ENCODE data around the gene SBNO1.

Gene SBNO1

DNA sequence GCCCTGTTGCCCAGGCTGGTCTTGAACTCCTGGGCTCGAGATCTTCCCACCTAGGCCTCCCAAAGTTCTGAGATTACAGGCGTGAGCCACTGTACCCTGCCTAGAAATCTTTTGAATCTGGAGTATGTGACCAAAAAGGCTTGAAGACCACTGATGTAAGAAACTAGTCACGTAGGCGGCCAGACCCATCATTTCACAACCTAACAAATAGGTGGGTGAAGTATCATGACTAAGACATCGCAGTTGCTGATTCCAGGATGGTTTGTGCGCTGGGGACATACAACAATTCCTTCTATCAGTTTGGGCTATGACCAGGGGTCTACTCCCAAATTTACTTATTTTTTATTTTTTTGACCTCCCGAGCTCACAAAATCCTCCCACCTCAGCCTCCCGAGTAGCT lies 81.2 kb downstream of the SBNO1 start:
- TF ChIP-seq GATA1 (IDR thresholded peaks at IDR 0.05; ENCODE audit: low read depth, low read length) (no peak), POLR2A (IDR thresholded peaks at IDR 0.05; ENCODE audit: low read length) (no peak)
- no peak for DNase-seq

DNA sequence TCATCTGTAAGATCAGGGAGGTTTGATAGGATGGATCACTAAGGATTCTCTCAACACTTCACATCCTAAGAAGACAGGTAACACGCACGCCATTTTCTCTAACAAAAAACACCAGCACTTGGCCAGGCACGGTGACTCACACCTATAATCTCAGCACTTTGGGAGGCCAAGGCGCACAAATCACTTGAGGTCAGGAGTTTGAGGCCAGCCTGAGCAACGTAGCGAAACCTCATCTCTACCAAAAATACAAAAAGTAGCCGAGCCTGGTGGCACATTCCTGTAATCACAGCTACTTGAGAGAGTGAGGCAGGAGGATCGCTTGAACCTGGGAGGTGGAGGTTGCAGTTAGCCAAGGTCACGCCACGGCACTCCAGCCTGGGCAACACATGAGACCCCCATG lies 82.5 kb downstream of the SBNO1 start:
- DNase-seq, result no peak
- TF ChIP-seq GATA1 (IDR thresholded peaks at IDR 0.05; ENCODE audit: low read depth, low read length), result no peak
- TF ChIP-seq POLR2A (IDR thresholded peaks at IDR 0.05; ENCODE audit: low read length), result no peak

DNA sequence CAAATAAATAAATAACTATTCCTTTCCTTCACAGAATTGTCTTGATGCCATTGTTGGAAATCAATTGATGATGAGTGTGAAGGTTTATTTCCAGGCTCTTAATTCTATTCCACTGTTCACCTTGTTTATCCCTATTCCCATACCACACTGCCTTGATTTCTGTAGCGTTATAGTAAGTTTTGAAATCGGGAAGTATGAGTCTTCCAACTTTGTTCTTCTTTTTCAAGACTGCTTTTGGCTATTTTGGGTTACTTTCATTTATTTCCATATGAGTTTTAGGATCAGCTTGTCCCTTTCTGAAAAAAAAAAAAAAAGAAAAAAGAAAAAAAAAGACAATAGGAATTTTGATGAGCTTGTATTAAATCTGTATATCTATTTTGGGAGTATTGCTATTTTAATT lies 83.7 kb downstream of the SBNO1 start:
- DNase-seq, result no peak
- no peak for TF ChIP-seq GATA1 (IDR thresholded peaks at IDR 0.05; ENCODE audit: low read depth, low read length)
- TF ChIP-seq POLR2A (IDR thresholded peaks at IDR 0.05; ENCODE audit: low read length), result no peak

DNA sequence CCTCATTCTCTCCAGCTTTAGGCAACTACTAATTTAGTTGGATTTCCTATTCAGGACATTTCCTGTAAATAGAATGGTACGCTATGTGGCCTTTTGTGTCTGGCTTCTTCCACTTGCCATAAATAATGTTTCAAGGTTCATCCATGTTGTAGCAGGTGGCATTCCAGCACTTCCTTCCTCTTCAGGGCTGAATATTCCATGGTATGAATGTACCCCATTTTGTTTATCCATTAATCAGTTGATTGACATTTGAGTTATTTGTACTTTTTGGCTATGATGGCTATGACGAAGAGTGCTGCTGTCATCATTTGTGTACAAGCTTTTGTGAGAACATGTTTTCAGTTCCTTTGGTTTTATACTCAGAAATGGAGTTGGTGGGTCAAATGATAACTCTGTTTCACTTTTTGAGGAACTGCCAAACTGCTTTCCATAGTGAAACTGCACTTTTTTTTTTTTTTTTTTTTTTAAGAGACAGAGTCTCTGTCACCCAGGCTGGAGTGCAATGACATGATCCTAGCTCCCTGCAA lies 86.5 kb downstream of the SBNO1 start:
- TF ChIP-seq POLR2A (IDR thresholded peaks at IDR 0.05; ENCODE audit: low read length), result no peak
- no peak for DNase-seq

DNA sequence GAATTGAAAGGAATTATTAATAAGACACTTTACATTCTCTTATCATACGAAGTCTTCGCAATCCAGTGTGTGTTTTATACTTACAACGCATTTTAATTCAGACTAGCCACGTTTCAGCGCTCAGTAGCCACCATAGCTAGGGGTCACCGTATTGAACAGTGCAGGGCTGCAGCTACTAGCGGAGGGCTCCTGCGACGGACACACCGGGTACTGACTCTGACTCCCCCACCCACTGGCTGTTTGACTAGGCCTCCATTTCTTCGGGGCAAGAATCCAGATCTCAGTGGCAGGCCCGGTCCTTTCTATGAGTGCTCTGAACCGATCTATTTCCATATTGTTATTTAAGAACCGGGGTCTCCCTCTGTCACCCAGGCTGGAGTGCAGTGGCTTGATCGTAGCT lies 91.5 kb downstream of the SBNO1 start:
- TF ChIP-seq POLR2A (IDR thresholded peaks at IDR 0.05; ENCODE audit: low read length) (no peak), GATA1 (IDR thresholded peaks at IDR 0.05; ENCODE audit: low read depth, low read length) (no peak)

DNA sequence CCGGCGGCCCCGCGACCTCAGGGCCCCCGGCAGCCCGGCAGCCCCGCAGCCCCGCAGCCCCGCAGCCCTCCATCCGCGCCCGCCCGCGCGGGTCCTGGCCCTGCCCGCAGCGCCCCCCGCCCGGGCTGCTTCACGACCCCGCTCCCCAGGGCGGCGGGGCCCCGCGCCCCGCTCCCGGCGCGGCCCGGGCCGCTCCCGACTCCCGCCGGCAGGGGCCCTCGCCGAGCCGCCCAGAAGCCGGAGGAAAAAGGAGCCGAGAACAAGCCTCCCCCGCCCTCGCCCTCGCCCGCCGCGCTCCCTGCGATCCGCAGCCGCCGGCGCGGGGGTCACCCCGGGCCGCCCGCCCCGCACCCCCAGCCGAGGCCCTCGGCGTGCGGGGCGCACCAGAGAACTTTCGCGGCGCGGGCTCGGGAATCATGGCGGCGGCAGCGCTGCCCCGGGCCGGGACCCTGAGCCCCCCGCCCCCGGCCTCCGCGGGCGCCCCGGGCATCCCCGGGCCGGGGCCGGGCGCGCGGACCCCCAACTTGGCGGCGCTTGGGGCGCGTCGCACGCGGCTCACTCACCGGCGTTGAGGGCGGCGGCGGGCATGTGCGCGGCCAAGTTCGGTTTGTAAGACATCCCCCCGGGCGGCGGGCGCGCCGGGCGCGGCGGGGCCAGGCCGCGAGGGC lies 93.5 kb downstream of the SBNO1 start:
- DNase-seq, result peak; percentile 77 to 85
- TF ChIP-seq GATA1 (IDR thresholded peaks at IDR 0.05; ENCODE audit: low read depth, low read length) (no peak), POLR2A (IDR thresholded peaks at IDR 0.05; ENCODE audit: low read length) (no peak)

More for the DNA sequence above, 91.5 kb downstream of the SBNO1 start:
- DNase-seq, result no peak

DNA sequence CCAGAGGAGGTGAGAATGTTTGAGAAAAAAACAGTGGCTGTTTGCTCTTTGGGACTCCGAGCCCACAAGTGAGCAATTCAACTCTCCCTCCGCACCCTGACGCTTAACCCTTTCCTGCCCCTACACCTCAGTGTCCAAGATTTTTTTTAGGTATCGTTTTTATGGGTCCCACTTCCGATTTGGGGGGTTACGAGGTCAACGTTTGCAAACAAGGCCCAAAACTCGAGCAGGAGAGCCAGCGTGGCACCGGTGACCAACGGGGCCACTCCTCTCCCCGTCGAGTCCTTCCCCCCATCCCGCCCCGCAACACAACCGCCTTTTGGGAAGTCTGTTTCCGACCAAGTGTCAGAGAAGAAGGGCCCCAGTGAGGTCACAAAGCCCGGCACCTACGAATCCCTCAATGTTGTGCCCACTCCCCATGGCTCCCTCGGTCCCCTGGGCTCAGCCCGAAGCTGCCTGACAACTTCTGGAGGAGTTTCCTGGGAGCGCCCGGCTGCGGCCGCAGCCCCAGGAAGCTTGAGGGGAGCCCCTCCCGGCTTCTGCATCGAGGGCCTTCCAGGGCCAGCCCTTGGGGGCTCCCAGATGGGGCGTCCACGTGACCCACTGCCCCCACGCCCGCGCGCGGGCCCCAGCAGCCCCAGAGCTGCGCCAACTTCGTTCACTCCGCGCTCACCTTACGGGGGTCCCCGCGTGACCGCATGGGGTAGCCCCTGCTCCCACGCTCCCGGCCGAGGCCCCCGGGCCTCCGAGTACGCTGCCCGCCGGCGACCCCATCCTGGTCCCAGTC lies 94.2 kb downstream of the SBNO1 start:
- TF ChIP-seq GATA1 (IDR thresholded peaks at IDR 0.05; ENCODE audit: low read depth, low read length), result no peak
- no peak for TF ChIP-seq POLR2A (IDR thresholded peaks at IDR 0.05; ENCODE audit: low read length)
- DNase-seq, result peak; percentile 34 to 37

DNA sequence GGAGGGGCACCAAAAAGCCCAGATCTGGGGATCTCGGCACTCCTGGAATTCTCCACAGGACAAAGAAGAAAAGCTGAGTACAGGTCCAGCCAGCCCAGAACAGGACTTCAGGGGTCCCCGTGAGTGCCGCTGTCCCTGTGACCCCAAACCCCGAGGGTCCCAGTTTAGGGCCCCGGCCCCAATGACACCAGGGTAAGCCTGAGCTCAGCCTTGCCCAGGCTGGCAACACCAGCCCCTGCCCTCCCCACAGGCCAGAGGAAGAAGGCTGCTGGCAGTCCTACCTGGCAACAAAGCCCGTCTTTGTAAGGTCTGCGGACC lies 94.8 kb downstream of the SBNO1 start:
- no peak for DNase-seq
- TF ChIP-seq POLR2A (IDR thresholded peaks at IDR 0.05; ENCODE audit: low read length) (no peak), GATA1 (IDR thresholded peaks at IDR 0.05; ENCODE audit: low read depth, low read length) (no peak)

DNA sequence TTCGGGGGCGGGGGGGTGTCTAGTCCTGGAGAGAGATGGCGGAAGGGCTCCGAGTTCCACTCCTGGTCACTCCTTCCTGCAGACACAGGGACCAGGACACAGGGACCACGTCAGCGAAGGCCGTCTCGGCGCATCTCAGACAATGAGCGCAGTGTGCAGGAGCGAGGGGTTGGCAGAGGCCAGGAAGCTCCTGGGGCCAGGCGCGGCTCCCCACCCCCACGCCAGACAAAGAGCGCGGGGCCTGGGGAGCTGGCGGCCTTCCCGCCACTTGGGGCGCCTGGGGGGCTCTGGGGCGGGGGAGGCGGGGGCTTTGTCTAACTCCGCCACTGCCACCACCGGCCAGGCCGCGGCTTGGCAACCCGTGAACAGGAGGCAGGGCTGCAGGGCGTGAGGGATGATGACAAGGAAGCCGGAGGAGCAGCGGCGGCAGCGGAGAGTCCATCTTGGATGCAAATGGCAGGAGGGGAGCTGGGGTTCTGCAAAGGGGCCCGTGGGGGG lies 95.2 kb downstream of the SBNO1 start:
- peak; percentile 66 to 78 for DNase-seq
- no peak for TF ChIP-seq GATA1 (IDR thresholded peaks at IDR 0.05; ENCODE audit: low read depth, low read length)
- no peak for TF ChIP-seq POLR2A (IDR thresholded peaks at IDR 0.05; ENCODE audit: low read length)

DNA sequence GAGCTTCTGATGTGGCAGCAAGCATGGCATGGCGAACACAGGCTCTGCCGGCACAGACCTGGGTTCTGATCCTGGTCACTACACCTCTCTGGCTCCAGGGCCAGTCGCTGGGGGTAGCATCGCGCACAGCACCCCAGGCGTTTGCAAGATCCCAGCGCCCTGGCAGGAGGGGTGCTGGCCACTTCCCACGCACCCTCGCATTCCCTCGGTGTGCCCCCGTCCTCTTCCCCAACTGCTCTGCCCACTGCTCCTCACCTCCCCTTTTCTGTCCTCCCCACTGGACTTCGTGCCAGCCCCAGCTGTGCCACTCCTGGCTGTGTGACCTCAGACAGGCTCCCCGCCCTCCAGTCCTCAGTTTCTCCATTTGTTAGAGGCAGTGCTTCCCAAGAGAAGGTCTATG lies 95.8 kb downstream of the SBNO1 start:
- TF ChIP-seq POLR2A (IDR thresholded peaks at IDR 0.05; ENCODE audit: low read length) (no peak), GATA1 (IDR thresholded peaks at IDR 0.05; ENCODE audit: low read depth, low read length) (no peak)
- DNase-seq, result no peak

DNA sequence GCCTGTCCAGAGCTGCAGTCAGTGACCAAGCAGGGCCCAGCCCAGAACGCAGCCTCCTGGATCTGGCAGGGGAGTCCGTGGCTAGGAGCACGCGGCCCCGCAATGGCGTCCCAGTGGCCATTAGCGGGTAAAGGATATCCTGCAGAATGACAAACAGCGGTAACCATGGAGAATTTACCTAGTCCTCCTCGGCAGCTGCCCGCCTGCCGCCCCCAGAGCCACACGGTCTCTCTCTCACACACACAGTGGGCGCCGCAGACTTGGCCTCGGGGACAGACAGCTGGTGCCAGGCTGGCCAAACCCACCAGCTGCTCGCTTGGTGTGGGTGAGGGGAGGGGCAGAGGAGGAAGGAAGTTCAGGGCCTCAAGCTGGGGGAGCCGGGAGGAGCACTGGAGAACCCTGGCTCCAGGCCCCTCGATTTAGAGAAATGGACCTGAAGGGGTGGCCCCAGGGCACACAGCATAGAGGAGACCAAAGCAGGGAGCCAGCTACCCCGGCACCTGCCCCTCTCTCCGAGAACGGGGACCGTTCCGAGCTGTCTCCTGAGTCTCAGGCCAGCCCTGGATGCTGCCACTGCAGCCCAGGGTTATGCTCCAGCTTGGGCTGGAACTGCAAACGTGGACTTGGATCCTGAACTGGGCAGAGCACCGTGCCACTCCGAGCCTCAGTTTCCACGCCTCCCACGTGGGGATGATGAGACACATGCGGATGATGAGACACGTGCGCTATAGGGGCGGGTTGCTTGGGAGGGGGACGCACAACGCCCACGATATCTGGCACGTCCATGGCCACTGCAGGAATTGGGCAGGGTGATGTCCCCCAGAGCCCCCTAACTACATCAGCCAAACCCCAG lies 96.4 kb downstream of the SBNO1 start:
- no peak for DNase-seq
- TF ChIP-seq POLR2A (IDR thresholded peaks at IDR 0.05; ENCODE audit: low read length) (no peak), GATA1 (IDR thresholded peaks at IDR 0.05; ENCODE audit: low read depth, low read length) (no peak)

DNA sequence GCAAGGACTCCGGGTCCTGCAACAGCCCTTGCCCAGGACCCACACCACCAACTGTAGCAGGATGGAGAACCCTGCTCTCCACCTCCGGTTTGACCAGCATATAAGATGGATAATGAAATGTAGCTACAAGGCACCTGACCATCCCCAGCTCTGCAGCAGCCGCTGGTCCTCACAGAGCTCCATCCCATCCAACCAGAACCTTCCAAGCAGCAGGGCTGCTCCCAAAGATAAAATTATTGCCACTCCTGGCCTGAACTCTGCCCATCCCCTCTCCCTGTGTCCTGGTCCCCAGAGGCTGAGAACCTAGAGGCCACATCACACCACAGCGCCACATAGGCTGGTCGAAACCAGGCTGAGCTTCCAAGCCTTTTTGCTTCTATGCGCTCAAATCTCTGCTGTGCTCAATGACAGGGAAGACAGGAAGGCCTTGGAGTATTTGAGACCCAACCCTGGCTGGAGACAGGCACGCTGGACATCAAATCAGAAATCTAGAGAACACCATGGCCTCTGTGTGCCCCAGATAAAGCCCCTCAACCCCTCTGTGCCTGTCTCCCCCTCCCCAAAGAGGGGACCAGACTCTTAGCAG lies 97.2 kb downstream of the SBNO1 start:
- no peak for DNase-seq
- TF ChIP-seq POLR2A (IDR thresholded peaks at IDR 0.05; ENCODE audit: low read length) (no peak), GATA1 (IDR thresholded peaks at IDR 0.05; ENCODE audit: low read depth, low read length) (no peak)

DNA sequence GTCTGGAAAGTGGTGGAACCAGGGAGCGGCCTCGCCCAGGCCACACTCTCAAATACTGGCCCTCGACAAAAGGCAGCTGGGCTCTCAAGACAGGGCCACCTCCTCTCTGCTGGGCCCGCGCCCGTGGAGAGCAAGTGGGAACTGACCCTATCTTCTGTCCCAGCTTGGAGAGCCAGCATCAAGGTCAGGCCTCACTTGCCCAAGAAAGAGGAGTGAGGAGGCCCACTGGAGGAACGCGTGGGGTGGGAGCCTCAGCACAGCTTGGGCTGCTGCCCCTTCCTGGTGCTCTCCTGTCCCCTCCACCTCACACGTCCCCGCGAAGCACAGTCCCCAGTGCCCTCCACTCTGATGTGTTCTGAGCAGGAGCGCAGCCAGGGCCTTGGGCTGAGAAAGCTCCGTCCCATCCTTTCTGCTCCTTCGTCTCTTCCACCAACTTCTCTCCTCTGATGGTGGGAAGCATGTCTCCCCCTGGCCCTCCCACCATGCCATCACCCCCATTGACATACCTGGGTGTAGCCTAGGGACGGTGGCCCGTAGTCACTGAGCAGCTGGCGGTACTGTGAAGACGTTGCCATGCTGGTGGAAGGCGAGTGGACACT lies 97.9 kb downstream of the SBNO1 start:
- TF ChIP-seq POLR2A (IDR thresholded peaks at IDR 0.05; ENCODE audit: low read length), result no peak
- no peak for TF ChIP-seq GATA1 (IDR thresholded peaks at IDR 0.05; ENCODE audit: low read depth, low read length)
- no peak for DNase-seq

Data from erythroblast (primary cell).